ENCODE results near the gene GMPR.

The GMPR gene

GRCh38 chr6:16198061-16198705, 40.2 kb upstream of the GMPR start:
- no peak overlapping the region for H2BK120ac ChIP-seq (ENCODE audit: insufficient read depth, low read length, poor library complexity)
- H4K91ac ChIP-seq (ENCODE audit: low read depth, low read length): no peak overlapping the region
- no peak overlapping the region for H3K4me3 ChIP-seq (ENCODE audit: low read depth, low read length)
- H2AK5ac ChIP-seq (ENCODE audit: low read length): no peak overlapping the region
- H3K18ac ChIP-seq (ENCODE audit: low read length): no peak overlapping the region
- no peak overlapping the region for H2AFZ ChIP-seq (ENCODE audit: insufficient read depth, low read length, poor library complexity)
- no peaks in the 10 kb centered on the region for H3K79me1 ChIP-seq (ENCODE audit: low read length)
- DNase-seq: no peak
- no peak overlapping the region for H4K12ac ChIP-seq (ENCODE audit: low read depth, low read length)
- H3K27me3 ChIP-seq (ENCODE audit: insufficient read depth, low read length): no peaks in the 10 kb centered on the region
- no CpG with 5 or more reads among the region's 50 CpGs for WGBS (ENCODE audit: extremely low coverage, insufficient coverage, insufficient read length)
- H3K9me3 ChIP-seq (ENCODE audit: insufficient read depth, low read depth, low read length): no peaks in the 10 kb centered on the region
- no peak overlapping the region for H3K4ac ChIP-seq (ENCODE audit: low read depth, low read length)
- no peak overlapping the region for H4K8ac ChIP-seq (ENCODE audit: low read depth, low read length)
- no peak overlapping the region for H3K23ac ChIP-seq (ENCODE audit: low read length)
- no peaks in the 10 kb centered on the region for H3K36me3 ChIP-seq (ENCODE audit: control insufficient read depth in 1 of 2, insufficient read depth in 2 of 2, low read length in 2 of 2)
- no peaks in the 10 kb centered on the region for H3K79me2 ChIP-seq (ENCODE audit: control insufficient read depth, insufficient read depth, low read length, poor library complexity)
- H3K14ac ChIP-seq (ENCODE audit: low read length): no peak overlapping the region
- H3K4me2 ChIP-seq (ENCODE audit: low read length): no peak overlapping the region
- H3K27ac ChIP-seq (ENCODE audit: low read depth, low read length): no peak overlapping the region
- no peak overlapping the region for H2BK5ac ChIP-seq (ENCODE audit: low read depth, low read length, poor library complexity)
- H3K4me1 ChIP-seq (ENCODE audit: control insufficient read depth in 1 of 2, insufficient read depth in 2 of 2, low read length in 2 of 2): no peaks in the 10 kb centered on the region
- H3K9ac ChIP-seq (ENCODE audit: low read length): no peak overlapping the region
- no peak overlapping the region for H2BK12ac ChIP-seq (ENCODE audit: low read length)

GRCh38 chr6:16199804-16200203, 38.6 kb upstream of the GMPR start:
- Histone ChIP-seq H3K27me3 (ENCODE audit: insufficient read depth, low read length) (no peaks in the 10 kb centered on the region), H2AFZ (ENCODE audit: insufficient read depth, low read length, poor library complexity) (no peak overlapping the region), H3K4me1 (ENCODE audit: control insufficient read depth in 1 of 2, insufficient read depth in 2 of 2, low read length in 2 of 2) (no peaks in the 10 kb centered on the region), H3K4me2 (ENCODE audit: low read length) (no peak overlapping the region), H4K8ac (ENCODE audit: low read depth, low read length) (no peak overlapping the region), H2BK5ac (ENCODE audit: low read depth, low read length, poor library complexity) (no peak overlapping the region), H3K27ac (ENCODE audit: low read depth, low read length) (no peak overlapping the region), H3K23ac (ENCODE audit: low read length) (no peak overlapping the region), H4K12ac (ENCODE audit: low read depth, low read length) (no peak overlapping the region), H3K4ac (ENCODE audit: low read depth, low read length) (no peak overlapping the region), H2BK12ac (ENCODE audit: low read length) (no peak overlapping the region), H3K14ac (ENCODE audit: low read length) (no peak overlapping the region), H3K4me3 (ENCODE audit: low read depth, low read length) (no peak overlapping the region), H3K36me3 (ENCODE audit: control insufficient read depth in 1 of 2, insufficient read depth in 2 of 2, low read length in 2 of 2) (no peaks in the 10 kb centered on the region), H2AK5ac (ENCODE audit: low read length) (no peak overlapping the region), H3K79me2 (ENCODE audit: control insufficient read depth, insufficient read depth, low read length, poor library complexity) (no peaks in the 10 kb centered on the region), H3K9ac (ENCODE audit: low read length) (peak overlapping the region; percentile 28), H3K18ac (ENCODE audit: low read length) (no peak overlapping the region), H2BK120ac (ENCODE audit: insufficient read depth, low read length, poor library complexity) (no peak overlapping the region), H4K91ac (ENCODE audit: low read depth, low read length) (no peak overlapping the region), H3K9me3 (ENCODE audit: insufficient read depth, low read depth, low read length) (no peaks in the 10 kb centered on the region), H3K79me1 (ENCODE audit: low read length) (no peaks in the 10 kb centered on the region)
- no CpG with 5 or more reads among the region's 5 CpGs for WGBS (ENCODE audit: extremely low coverage, insufficient coverage, insufficient read length)
- no peak for DNase-seq

GRCh38 chr6:16200321-16200883, 38.0 kb upstream of the GMPR start:
- Histone ChIP-seq H3K27ac (ENCODE audit: low read depth, low read length) (no peak overlapping the region), H2BK5ac (ENCODE audit: low read depth, low read length, poor library complexity) (no peak overlapping the region), H3K23ac (ENCODE audit: low read length) (no peak overlapping the region), H3K18ac (ENCODE audit: low read length) (no peak overlapping the region), H2AK5ac (ENCODE audit: low read length) (no peak overlapping the region), H3K9me3 (ENCODE audit: insufficient read depth, low read depth, low read length) (no peaks in the 10 kb centered on the region), H3K36me3 (ENCODE audit: control insufficient read depth in 1 of 2, insufficient read depth in 2 of 2, low read length in 2 of 2) (no peaks in the 10 kb centered on the region), H3K4me2 (ENCODE audit: low read length) (no peak overlapping the region), H3K27me3 (ENCODE audit: insufficient read depth, low read length) (no peaks in the 10 kb centered on the region), H4K91ac (ENCODE audit: low read depth, low read length) (no peak overlapping the region), H2AFZ (ENCODE audit: insufficient read depth, low read length, poor library complexity) (no peak overlapping the region), H3K4me1 (ENCODE audit: control insufficient read depth in 1 of 2, insufficient read depth in 2 of 2, low read length in 2 of 2) (peaks cover 0 to 2% of the 10 kb centered on the region in 2 experiments), H3K4ac (ENCODE audit: low read depth, low read length) (no peak overlapping the region), H3K9ac (ENCODE audit: low read length) (no peak overlapping the region), H3K4me3 (ENCODE audit: low read depth, low read length) (no peak overlapping the region), H2BK12ac (ENCODE audit: low read length) (no peak overlapping the region), H3K79me1 (ENCODE audit: low read length) (no peaks in the 10 kb centered on the region), H4K12ac (ENCODE audit: low read depth, low read length) (no peak overlapping the region), H3K14ac (ENCODE audit: low read length) (no peak overlapping the region), H3K79me2 (ENCODE audit: control insufficient read depth, insufficient read depth, low read length, poor library complexity) (no peaks in the 10 kb centered on the region), H4K8ac (ENCODE audit: low read depth, low read length) (no peak overlapping the region), H2BK120ac (ENCODE audit: insufficient read depth, low read length, poor library complexity) (no peak overlapping the region)
- no CpG with 5 or more reads among the region's 18 CpGs for WGBS (ENCODE audit: extremely low coverage, insufficient coverage, insufficient read length)
- no peak for DNase-seq

- Histone ChIP-seq H3K23ac (ENCODE audit: low read length) (no peak overlapping the region), H3K4me2 (ENCODE audit: low read length) (no peak overlapping the region), H2BK12ac (ENCODE audit: low read length) (no peak overlapping the region), H3K79me1 (ENCODE audit: low read length) (no peaks in the 10 kb centered on the region), H3K18ac (ENCODE audit: low read length) (no peak overlapping the region), H4K12ac (ENCODE audit: low read depth, low read length) (no peak overlapping the region), H3K9ac (ENCODE audit: low read length) (no peak overlapping the region), H4K8ac (ENCODE audit: low read depth, low read length) (no peak overlapping the region), H2AFZ (ENCODE audit: insufficient read depth, low read length, poor library complexity) (no peak overlapping the region), H3K4me1 (ENCODE audit: control insufficient read depth in 1 of 2, insufficient read depth in 2 of 2, low read length in 2 of 2) (peaks cover 0 to 2% of the 10 kb centered on the region in 2 experiments), H2AK5ac (ENCODE audit: low read length) (no peak overlapping the region), H2BK120ac (ENCODE audit: insufficient read depth, low read length, poor library complexity) (no peak overlapping the region), H3K79me2 (ENCODE audit: control insufficient read depth, insufficient read depth, low read length, poor library complexity) (no peaks in the 10 kb centered on the region), H3K27ac (ENCODE audit: low read depth, low read length) (no peak overlapping the region), H3K36me3 (ENCODE audit: control insufficient read depth in 1 of 2, insufficient read depth in 2 of 2, low read length in 2 of 2) (no peaks in the 10 kb centered on the region), H3K9me3 (ENCODE audit: insufficient read depth, low read depth, low read length) (no peaks in the 10 kb centered on the region), H3K4me3 (ENCODE audit: low read depth, low read length) (no peak overlapping the region), H3K4ac (ENCODE audit: low read depth, low read length) (no peak overlapping the region), H4K91ac (ENCODE audit: low read depth, low read length) (no peak overlapping the region), H3K27me3 (ENCODE audit: insufficient read depth, low read length) (no peaks in the 10 kb centered on the region), H2BK5ac (ENCODE audit: low read depth, low read length, poor library complexity) (no peak overlapping the region), H3K14ac (ENCODE audit: low read length) (no peak overlapping the region)
- no CpG with 5 or more reads among the region's 1 CpG for WGBS (ENCODE audit: extremely low coverage, insufficient coverage, insufficient read length)
- no peak for DNase-seq
These were observed 36.7 kb upstream of the GMPR start for GRCh38 chr6:16201706-16202105.

Data from trophoblast cell (in vitro differentiated cells and primary cell).